AG09309 (cell line): Measurements from ENCODE around the gene ZFY.
"Not testable (repeated sequence)": the region's sequence is repeated elsewhere in the genome, so short reads cannot be mapped to it uniquely, and the experiment has no call there.

Experiments
- DNase-seq: peaks from one replicate; pipeline ENCODE4 v3.0.0-alpha.2; 2010; ENCODE audit warnings: low read depth
- H3K4me3 ChIP-seq: 2 replicates; pipeline ENCODE4 v1.5.1; 2011; ENCODE audit warnings: mild to moderate bottlenecking, low read depth, low read length, moderate library complexity; ENCODE audit not compliant: control insufficient read depth
- TF ChIP-seq, protein P1 (sequence below): IDR thresholded peaks from 2 replicates; pipeline ENCODE4 v1.5.1; 2011; ENCODE audit warnings: mild to moderate bottlenecking, low read depth, low read length, inconsistent platforms; ENCODE audit not compliant: insufficient read depth, control insufficient read depth; ENCODE audit errors: missing control alignments

Gene ZFY

GRCh38 chrY:2984491-2984890 is 49.3 kb downstream of the ZFY start:
- TF ChIP-seq, protein P1, sequence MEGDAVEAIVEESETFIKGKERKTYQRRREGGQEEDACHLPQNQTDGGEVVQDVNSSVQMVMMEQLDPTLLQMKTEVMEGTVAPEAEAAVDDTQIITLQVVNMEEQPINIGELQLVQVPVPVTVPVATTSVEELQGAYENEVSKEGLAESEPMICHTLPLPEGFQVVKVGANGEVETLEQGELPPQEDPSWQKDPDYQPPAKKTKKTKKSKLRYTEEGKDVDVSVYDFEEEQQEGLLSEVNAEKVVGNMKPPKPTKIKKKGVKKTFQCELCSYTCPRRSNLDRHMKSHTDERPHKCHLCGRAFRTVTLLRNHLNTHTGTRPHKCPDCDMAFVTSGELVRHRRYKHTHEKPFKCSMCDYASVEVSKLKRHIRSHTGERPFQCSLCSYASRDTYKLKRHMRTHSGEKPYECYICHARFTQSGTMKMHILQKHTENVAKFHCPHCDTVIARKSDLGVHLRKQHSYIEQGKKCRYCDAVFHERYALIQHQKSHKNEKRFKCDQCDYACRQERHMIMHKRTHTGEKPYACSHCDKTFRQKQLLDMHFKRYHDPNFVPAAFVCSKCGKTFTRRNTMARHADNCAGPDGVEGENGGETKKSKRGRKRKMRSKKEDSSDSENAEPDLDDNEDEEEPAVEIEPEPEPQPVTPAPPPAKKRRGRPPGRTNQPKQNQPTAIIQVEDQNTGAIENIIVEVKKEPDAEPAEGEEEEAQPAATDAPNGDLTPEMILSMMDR: no peak
- DNase-seq: no peak
- H3K4me3 ChIP-seq: no peak overlapping the region

DNA sequence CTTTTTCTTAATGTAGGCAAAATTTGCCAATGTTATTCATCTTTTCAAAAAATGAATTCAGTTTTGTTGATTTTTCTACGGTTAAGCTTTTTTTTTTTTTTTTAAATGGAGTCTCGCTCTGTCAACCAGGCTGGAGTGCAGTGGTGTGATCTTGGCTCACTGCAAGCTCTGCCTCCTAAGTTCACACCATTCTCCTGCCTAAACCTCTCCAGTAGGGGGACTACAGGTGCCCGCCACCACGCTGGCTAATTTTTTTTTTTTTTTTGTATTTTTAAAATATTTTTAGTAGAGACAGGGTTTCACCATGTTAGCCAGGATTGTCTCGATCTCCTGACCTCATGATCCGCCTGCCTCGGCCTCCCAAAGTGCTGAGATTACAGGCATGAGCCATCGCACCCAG is 52.0 kb downstream of the ZFY start:
- not testable (repeated sequence) for DNase-seq, H3K4me3 ChIP-seq

GRCh38 chrY:2997369-2997768 is 62.2 kb downstream of the ZFY start:
- not testable (repeated sequence) for DNase-seq, H3K4me3 ChIP-seq

DNA sequence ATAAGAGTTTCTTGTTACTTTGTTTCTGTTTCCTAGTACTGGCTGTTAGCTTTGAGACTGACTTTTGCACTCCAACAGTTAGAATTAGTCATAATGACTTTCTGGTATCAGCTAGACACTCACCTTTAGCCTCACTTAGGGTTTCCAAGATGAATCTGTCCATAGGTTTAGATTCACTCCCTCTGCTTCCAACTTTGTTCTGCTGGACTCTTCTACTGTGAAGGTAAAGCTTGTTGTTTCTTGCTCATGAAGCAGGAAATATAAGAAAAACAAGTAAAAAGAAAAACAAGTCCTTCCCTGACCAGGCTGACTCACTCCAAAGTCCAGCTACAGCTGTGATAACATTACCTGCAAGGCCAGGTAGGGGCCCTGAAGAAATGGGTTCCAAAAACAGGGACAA is 67.0 kb downstream of the ZFY start:
- TF ChIP-seq, protein P1: no peak
- no peak for DNase-seq
- H3K4me3 ChIP-seq: no peak overlapping the region

GRCh38 chrY:3002680-3003515 is 67.7 kb downstream of the ZFY start:
- no peak for DNase-seq
- H3K4me3 ChIP-seq: no peak overlapping the region
- TF ChIP-seq, protein P1: no peak

- no peak overlapping the region for H3K4me3 ChIP-seq
These were observed 68.3 kb downstream of the ZFY start for GRCh38 chrY:3003516-3003830.

DNA sequence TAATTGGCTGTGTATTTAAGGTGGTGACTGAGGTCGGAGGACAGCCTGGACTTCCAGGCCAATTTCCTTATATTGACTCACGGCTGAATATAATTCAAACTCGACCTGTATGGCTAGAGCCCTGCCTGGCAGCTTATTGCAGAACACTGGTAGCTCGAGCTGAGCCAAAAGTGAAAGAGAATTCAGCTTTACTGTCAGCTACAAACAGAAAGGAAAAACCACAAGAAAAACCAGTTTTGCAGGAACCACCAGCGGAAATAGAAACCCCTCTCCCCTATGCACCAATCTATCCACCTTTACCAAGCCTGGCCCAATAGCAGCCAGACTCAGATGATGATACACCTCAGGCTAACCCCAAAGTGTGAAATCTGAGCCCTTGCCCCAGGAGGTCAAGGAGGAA is 68.7 kb downstream of the ZFY start:
- TF ChIP-seq, protein P1: no peak
- no peak for DNase-seq
- no peak overlapping the region for H3K4me3 ChIP-seq

More at GRCh38 chrY:3003516-3003830, 68.3 kb downstream of the ZFY start:
- no peak for DNase-seq
- TF ChIP-seq, protein P1: no peak

DNA sequence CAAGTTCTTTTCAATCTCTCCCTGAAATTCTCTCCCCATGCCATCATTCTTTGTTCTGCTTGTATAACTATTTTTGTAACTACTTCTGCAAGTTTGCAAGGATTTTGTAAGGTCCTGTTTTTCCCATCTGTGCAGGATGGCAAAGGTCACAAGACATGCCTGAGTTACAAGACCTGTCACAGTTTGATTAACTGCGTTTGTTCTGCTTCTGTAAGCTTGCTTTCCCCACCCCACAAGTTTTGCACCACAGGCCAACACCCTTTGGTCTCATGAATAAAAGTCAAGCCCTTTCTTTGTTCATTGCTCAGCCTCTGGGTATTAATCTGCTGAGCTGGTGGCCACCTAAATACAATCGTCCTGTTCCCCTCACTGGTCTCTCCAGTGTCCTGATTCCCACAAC is 70.8 kb downstream of the ZFY start:
- not testable (repeated sequence) for H3K4me3 ChIP-seq, DNase-seq
